K562 (cell line): ENCODE measurements around the gene TNPO2. TPM values are rescaled to one million over a fixed set of nuclear protein-coding genes. Genes with fewer than 3 reads are reported as not detected.

Experiments
- ATAC-seq: fragments of 200-7000 bp; cut with Tn5 transposase; 3 replicates; pipeline ENCODE4 v1.9.1; 2020; ENCODE audit warnings: moderate library complexity
- BruUV-seq: library from RNA; stranded (reverse); fragments of 400-500 nt; replicated peaks from 2 replicates; lab custom pipeline; 2021; lab: Mats Ljungman, UMichigan
- CTCF ChIA-PET: fragments of 300-600 bp; formaldehyde crosslinking; extraction: SDS; loops from one replicate; lab custom pipeline; 2021; ENCODE audit warnings: low intra/inter-chr PET ratio; lab: Yijun Ruan, JAX
- POLR2A ChIA-PET: fragments of 300-600, 350-650 bp; sonication (Branson Sonifier 250); formaldehyde crosslinking; extraction: SDS; loops from one replicate; lab custom pipeline; 2021; ENCODE audit warnings: antibody characterized with exemption, inconsistent platforms; lab: Yijun Ruan, JAX
- DNase-seq, 4 experiments: peaks; one replicate each; pipeline versions ENCODE4 v3.0.0 to v3.0.0-alpha.2; 2011 to 2018; ENCODE audit warnings: low spot score in 3 of 4, mixed read lengths in 3 of 4; ENCODE audit errors: extremely low read depth in 1 of 4
- FAIRE-seq: peaks from 2 replicates; lab custom pipeline; 2011; peaks lifted over from hg19 to GRCh38; lab: Jason Lieb, UNC
- H2AFZ ChIP-seq: 2 replicates; pipeline ENCODE4 v1.6.0; 2011; ENCODE audit warnings: low read depth, low read length, control low read depth, inconsistent platforms
- H3K27ac ChIP-seq: fragments of 200-600 bp; 3 replicates; pipeline ENCODE4 v1.8.0; 2011; ENCODE audit warnings: low read depth, mild to moderate bottlenecking, control low read depth, inconsistent platforms, low read length, moderate library complexity, mixed read lengths; ENCODE audit errors: extremely low read depth
- H3K27me3 ChIP-seq, 2 experiments: fragments of 300-600 bp in 1 of 2; 2 replicates in 1 of 2; 3 replicates in 1 of 2; pipeline versions ENCODE4 v1.6.0 to v1.8.0; 2011; ENCODE audit warnings: inconsistent platforms in 2 of 2, low read length in 2 of 2, mild to moderate bottlenecking in 1 of 2, mixed read lengths in 1 of 2, moderate library complexity in 1 of 2; ENCODE audit not compliant: control insufficient read depth in 2 of 2, insufficient read depth in 2 of 2
- H3K36me3 ChIP-seq: fragments of 300-600 bp; 3 replicates; pipeline ENCODE4 v1.8.0; 2011; ENCODE audit warnings: mild to moderate bottlenecking, low read length, inconsistent platforms; ENCODE audit not compliant: control insufficient read depth, insufficient read depth
- H3K4me1 ChIP-seq, 2 experiments: fragments of 200-600 bp in 1 of 2; replicated peaks in 1 of 2; 2 replicates in 1 of 2; 3 replicates in 1 of 2; pipeline versions ENCODE4 v1.5.1 to v1.8.0; 2011; ENCODE audit warnings: inconsistent platforms in 2 of 2, low read length in 2 of 2, mild to moderate bottlenecking in 1 of 2, mixed read lengths in 1 of 2, moderate library complexity in 1 of 2; ENCODE audit not compliant: control insufficient read depth in 2 of 2, insufficient read depth in 2 of 2
- H3K4me2 ChIP-seq: 2 replicates; pipeline ENCODE4 v1.6.1; 2011; ENCODE audit warnings: low read length, control low read depth, inconsistent platforms, mixed read lengths; ENCODE audit not compliant: insufficient read depth
- H3K4me3 ChIP-seq: fragments of 200-600 bp; sonication (generic), shearing (Covaris generic); 2 replicates; pipeline ENCODE4 v1.5.1; 2016; ENCODE audit warnings: control low read depth, inconsistent platforms
- H3K79me2 ChIP-seq: fragments of 200-600 bp; 3 replicates; pipeline ENCODE4 v1.8.0; 2011; ENCODE audit warnings: low read length, inconsistent platforms; ENCODE audit not compliant: control insufficient read depth, insufficient read depth
- H3K9ac ChIP-seq, 2 experiments: 2 replicates each; pipeline versions ENCODE4 v1.6.0 to v1.6.1; 2011; ENCODE audit warnings: low read depth in 2 of 2, low read length in 2 of 2, control low read depth in 1 of 2, inconsistent platforms in 1 of 2, mild to moderate bottlenecking in 1 of 2, mixed read lengths in 1 of 2; ENCODE audit not compliant: insufficient read depth in 1 of 2
- H3K9me1 ChIP-seq: one replicate; pipeline ENCODE4 v1.6.0; 2011; ENCODE audit warnings: inconsistent platforms, mild to moderate bottlenecking, low read length, moderate library complexity; ENCODE audit not compliant: control insufficient read depth, insufficient read depth
- H3K9me3 ChIP-seq: replicated peaks from 2 replicates; pipeline ENCODE4 v1.5.1; 2011; ENCODE audit warnings: low read depth, low read length, inconsistent platforms; ENCODE audit not compliant: control insufficient read depth, insufficient read depth
- H4K20me1 ChIP-seq: replicated peaks from 2 replicates; pipeline ENCODE4 v1.6.1; 2011; ENCODE audit warnings: low read length, inconsistent platforms, mixed read lengths; ENCODE audit not compliant: control insufficient read depth, insufficient read depth
- BRD9 ChIP-seq: fragments of 450-650 bp; IDR thresholded peaks from 2 replicates; pipeline ENCODE4 v1.6.1; 2018; ENCODE audit warnings: low read depth; ENCODE audit not compliant: partially characterized antibody
- CHCHD3 ChIP-seq: fragments of 250-450 bp; sonication (Bioruptor Pico); IDR thresholded peaks from 2 replicates; pipeline ENCODE4 v2.1.2; 2022; ENCODE audit warnings: mild to moderate bottlenecking
- E2F3 ChIP-seq: fragments of 250-450 bp; sonication (Bioruptor Pico); IDR thresholded peaks from 2 replicates; pipeline ENCODE4 v1.4.0; 2020; ENCODE audit warnings: mild to moderate bottlenecking
- E2F6 ChIP-seq, 2 experiments: IDR thresholded peaks; 2 replicates each; pipeline ENCODE4 v1.6.1; 2011; ENCODE audit warnings: borderline replicate concordance in 1 of 2, control low read depth in 1 of 2, low read depth in 1 of 2, low read length in 1 of 2, mild to moderate bottlenecking in 1 of 2, mixed read lengths in 1 of 2, moderate library complexity in 1 of 2; ENCODE audit not compliant: insufficient read depth in 1 of 2, insufficient read length in 1 of 2, poor library complexity in 1 of 2, severe bottlenecking in 1 of 2; ENCODE audit errors: extremely low read depth in 1 of 2
- ETV5 ChIP-seq: sonication (generic); formaldehyde crosslinking; IDR thresholded peaks from 2 replicates; pipeline ENCODE4 v1.4.0; 2020; ENCODE audit warnings: low read depth, mild to moderate bottlenecking, missing genetic modification reagents
- HDAC8 ChIP-seq: fragments of 450-650 bp; IDR thresholded peaks from 2 replicates; pipeline ENCODE4 v1.6.1; 2016; ENCODE audit warnings: mild to moderate bottlenecking, missing genetic modification characterization, moderate library complexity, missing compliant biosample characterization
- HEY1 ChIP-seq: fragments of 250-450 bp; sonication (Bioruptor Pico); IDR thresholded peaks from 2 replicates; pipeline ENCODE4 v1.5.0; 2020; ENCODE audit warnings: mild to moderate bottlenecking, moderate library complexity, borderline replicate concordance
- JUND ChIP-seq, 2 experiments: IDR thresholded peaks; 2 replicates in 1 of 2; 3 replicates in 1 of 2; pipeline ENCODE4 v1.6.1; 2011; ENCODE audit warnings: borderline replicate concordance in 2 of 2, low read depth in 2 of 2, low read length in 2 of 2, improper control_type of control experiment in 1 of 2, missing biosample characterization in 1 of 2, missing genetic modification characterization in 1 of 2, missing genetic modification reagents in 1 of 2
- PHF21A ChIP-seq: fragments of 450-650 bp; IDR thresholded peaks from 2 replicates; pipeline ENCODE4 v1.6.1; 2017; ENCODE audit warnings: low read depth, borderline replicate concordance
- POLR2A ChIP-seq: fragments of 450-650 bp; conservative IDR thresholded peaks from 2 replicates; pipeline ENCODE4 v1.6.1; 2016
- POLR2AphosphoS2 ChIP-seq: IDR thresholded peaks from 2 replicates; pipeline ENCODE4 v1.6.1; 2012; ENCODE audit warnings: low read length, improper control_type of control experiment
- POLR2G ChIP-seq: fragments of 200-400 bp; formaldehyde crosslinking; IDR thresholded peaks from 2 replicates; pipeline ENCODE4 v1.6.1; 2017; ENCODE audit warnings: low read depth, mild to moderate bottlenecking, antibody characterized with exemption, low read length, moderate library complexity
- TBP ChIP-seq: optimal IDR thresholded peaks from 2 replicates; pipeline ENCODE3; 2011; ENCODE audit warnings: low read depth, low read length, improper control_type of control experiment
- ZNF512 ChIP-seq: IDR thresholded peaks from 2 replicates; pipeline ENCODE4 v1.6.1; 2016; ENCODE audit warnings: missing genetic modification characterization, missing compliant biosample characterization
- WGBS: fragments of 100-300 bp; shearing (Covaris generic); methylation state at CpG from one replicate; pipeline ENCODE4 v1.1.6; 2016; ENCODE audit warnings: low coverage, mixed read lengths; ENCODE audit not compliant: insufficient coverage; ENCODE audit errors: missing lambda C conversion rate; 5-methylcytosine and 5-hydroxymethylcytosine counted together
- in situ Hi-C: fragments of 300-500 bp; cut with MboI; formaldehyde crosslinking; loops from 4 replicates; pipeline ENCODE4 v1.15.0; 2018; ENCODE audit warnings: inconsistent platforms, mixed read lengths
- intact Hi-C: fragments of 100-400 bp; cut with micrococcal nuclease; formaldehyde crosslinking; loops from 2 replicates; pipeline ENCODE4 v1.14.2; 2022
- polyA plus RNA-seq, 8 experiments: library from polyadenylated mRNA; depleted of rRNA in 4 of 8; stranded (reverse) in 5 of 8; unstranded in 3 of 8; fragments of >200 nt; fragmentation: Nextera tagmentation in 2 of 8; fragmentation: Illumina TruSeq in 1 of 8; extraction: Ambion mirVana in 2 of 8; extraction: Trizol in 1 of 8; gene quantifications; 2 replicates each; pipeline versions ENCODE4 v1.2.1 to v1.2.3, GENCODE V29; 2011 to 2014; ENCODE audit warnings: inconsistent platforms in 1 of 8, missing spikeins in 1 of 8
- total RNA-seq, 7 experiments: library from RNA; depleted of rRNA in 6 of 7; stranded (reverse); fragments of >200 nt in 6 of 7; fragmentation: Illumina TruSeq in 2 of 7; extraction: Trizol in 2 of 7; gene quantifications; 2 replicates each; pipeline versions ENCODE4 v1.2.1 to v1.2.3, GENCODE V29; 2011 to 2021; ENCODE audit warnings: low replicate concordance in 1 of 7
- TF ChIP-seq, protein P1 (sequence below): sonication (generic); formaldehyde crosslinking; IDR thresholded peaks from 2 replicates; pipeline ENCODE4 v1.4.0; 2020; ENCODE audit warnings: mild to moderate bottlenecking, missing genetic modification reagents

Gene TNPO2
- total and polyA plus RNA-seq, 9 of the 15 experiments (the other 6 are each of a cell fraction or from before 2014, with no cell fraction given), result 6.0 to 126 (median 53.8) TPM

DNA sequence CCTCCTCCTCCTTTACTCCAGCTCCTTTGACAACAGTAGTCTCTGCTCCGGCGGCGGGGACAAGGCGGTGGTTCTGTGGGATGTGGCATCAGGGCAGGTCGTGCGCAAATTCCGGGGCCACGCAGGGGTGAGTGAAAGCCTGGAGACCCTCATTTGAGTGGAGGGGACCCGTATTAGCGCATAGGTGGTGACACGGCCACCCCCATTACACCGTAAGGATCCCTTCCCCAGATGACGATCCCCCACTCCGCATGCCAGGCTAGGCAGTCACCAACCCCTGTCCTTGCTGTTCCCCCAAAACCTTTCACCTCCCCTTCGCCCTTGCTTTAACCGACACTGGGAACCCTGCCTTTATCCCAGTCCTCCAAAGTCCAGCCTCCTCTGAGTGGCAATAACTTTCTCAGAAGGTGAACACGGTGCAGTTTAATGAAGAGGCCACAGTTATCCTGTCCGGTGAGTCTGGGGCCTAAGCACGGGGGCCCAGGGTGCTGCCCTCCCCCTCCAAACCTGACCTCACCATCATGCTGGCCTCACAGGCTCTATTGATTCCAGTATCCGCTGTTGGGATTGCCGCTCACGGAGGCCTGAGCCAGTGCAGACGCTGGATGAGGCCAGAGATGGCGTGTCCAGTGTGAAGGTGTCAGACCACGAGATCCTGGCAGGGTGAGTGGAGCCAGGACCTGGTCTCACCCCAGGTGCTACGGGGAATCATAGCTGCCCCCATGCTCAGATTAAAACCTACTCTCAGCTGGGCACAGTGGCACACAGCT lies 53.4 kb downstream of the TNPO2 start:
- H3K27me3 ChIP-seq, result no peaks in the 10 kb centered on the region
- peak overlapping the region; percentile 88 to 100 for H3K9ac ChIP-seq
- CTCF ChIA-PET, result interaction anchor here (0.7 kb wide), 1 partner anchor 608 kb away, joined by 3 read pairs; no protein-coding TSS in a partner anchor
- DNase-seq, result no peak
- peaks cover 43% of the 10 kb centered on the region; the same call in 2 of the 3 replicates for H3K36me3 ChIP-seq
- FAIRE-seq, result peak; percentile 26
- WGBS, result 21% methylated on average over 25 of the region's 26 CpGs
- no peaks in the 10 kb centered on the region for H3K9me3 ChIP-seq
- peak overlapping the region; percentile 88 for H3K4me2 ChIP-seq
- peaks cover 5% of the 10 kb centered on the region; the same call in 1 of the 2 replicates for H4K20me1 ChIP-seq
- H3K79me2 ChIP-seq, result peaks cover 34% of the 10 kb centered on the region
- H2AFZ ChIP-seq, result peak overlapping the region; percentile 98
- in situ Hi-C loops (loop anchor here (5.0 to 10.0 kb wide), 2 partner anchors 108 to 466 kb away; no protein-coding TSS in a partner anchor), intact Hi-C loops (no loop called here)
- BruUV-seq, result no TSS peak
- peak overlapping the region; percentile 74 for H3K4me3 ChIP-seq
- no peak for ATAC-seq
- no peaks in the 10 kb centered on the region for H3K9me1 ChIP-seq
- H3K27ac ChIP-seq, result peak overlapping the region; percentile 94
- peaks cover 18 to 51% of the 10 kb centered on the region in 2 experiments; a peak in 4 of 5 replicates for H3K4me1 ChIP-seq
- POLR2A ChIA-PET, result interaction anchor here (0.8 to 4.7 kb wide), 3 partner anchors 10 to 125 kb away, joined by 3 to 39 read pairs (median 3); partner anchors contain the start of gene DHPS
- TF ChIP-seq TBP (no peak), HDAC8 (no peak), BRD9 (no peak), HEY1 (no peak), E2F6 (IDR thresholded peaks at IDR 0.05; ENCODE audit: borderline replicate concordance in 1 of 2, extremely low read depth in 1 of 2, insufficient read depth in 1 of 2, insufficient read length in 1 of 2, low read depth in 1 of 2, low read length in 1 of 2, poor library complexity in 1 of 2, severe bottlenecking in 1 of 2) (no peak), E2F3 (CRISPR knock-in tag) (0 out of 2 replicates have a peak, but pooled peaks have one; percentile 7), ETV5 (no peak), ZNF512 (tag) (no peak), JUND (IDR thresholded peaks at IDR 0.05; ENCODE audit: borderline replicate concordance, low read depth, low read length) (no peak), JUND (tag; IDR thresholded peaks at IDR 0.05; ENCODE audit: borderline replicate concordance, low read depth, low read length) (no peak), POLR2A (peak; percentile 40; the same call in 1 of the 2 replicates), POLR2G (peak; percentile 60), PHF21A (no peak), CHCHD3 (no peak), POLR2AphosphoS2 (peak; percentile 47; the same call in 1 of the 2 replicates)
- TF ChIP-seq, protein P1, sequence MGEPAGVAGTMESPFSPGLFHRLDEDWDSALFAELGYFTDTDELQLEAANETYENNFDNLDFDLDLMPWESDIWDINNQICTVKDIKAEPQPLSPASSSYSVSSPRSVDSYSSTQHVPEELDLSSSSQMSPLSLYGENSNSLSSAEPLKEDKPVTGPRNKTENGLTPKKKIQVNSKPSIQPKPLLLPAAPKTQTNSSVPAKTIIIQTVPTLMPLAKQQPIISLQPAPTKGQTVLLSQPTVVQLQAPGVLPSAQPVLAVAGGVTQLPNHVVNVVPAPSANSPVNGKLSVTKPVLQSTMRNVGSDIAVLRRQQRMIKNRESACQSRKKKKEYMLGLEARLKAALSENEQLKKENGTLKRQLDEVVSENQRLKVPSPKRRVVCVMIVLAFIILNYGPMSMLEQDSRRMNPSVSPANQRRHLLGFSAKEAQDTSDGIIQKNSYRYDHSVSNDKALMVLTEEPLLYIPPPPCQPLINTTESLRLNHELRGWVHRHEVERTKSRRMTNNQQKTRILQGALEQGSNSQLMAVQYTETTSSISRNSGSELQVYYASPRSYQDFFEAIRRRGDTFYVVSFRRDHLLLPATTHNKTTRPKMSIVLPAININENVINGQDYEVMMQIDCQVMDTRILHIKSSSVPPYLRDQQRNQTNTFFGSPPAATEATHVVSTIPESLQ (CRISPR knock-in tag), result no peak
